Endometrial microvascular endothelial cells (primary cell): ENCODE data around the gene C1orf56. TPM values are rescaled to one million over a fixed set of nuclear protein-coding genes. Genes with fewer than 3 reads are reported as not detected.

Experiments used
- in situ Hi-C: cut with HindIII; loops from 2 replicates; pipeline ENCODE4 v1.10.0; 2017; ENCODE audit warnings: low sequenced_read_pairs, low pct_unique_long_range_greater_than_20kb; ENCODE audit errors: inconsistent ontology term
- total RNA-seq: library from RNA; depleted of rRNA; stranded (reverse); fragments of >200 nt; gene quantifications from one replicate; pipeline ENCODE4 v1.2.3, GENCODE V29; 2015; ENCODE audit errors: inconsistent ontology term

Gene C1orf56
- total RNA-seq, 1 donor from 2014 or later: 4.6 TPM

GRCh38 chr1:151012684-151013471 is 34.7 kb upstream of the C1orf56 start:
- in situ Hi-C loops: no loop called here

- in situ Hi-C loops: no loop called here
These were observed 34.0 kb upstream of the C1orf56 start for GRCh38 chr1:151013518-151013917.

- in situ Hi-C loops: no loop called here
These were observed 22.9 kb upstream of the C1orf56 start for GRCh38 chr1:151024540-151025146.

- in situ Hi-C loops: no loop called here
These were observed 21.1 kb upstream of the C1orf56 start for GRCh38 chr1:151026460-151026859.

- in situ Hi-C loops: no loop called here
These were observed 15.4 kb upstream of the C1orf56 start for GRCh38 chr1:151032164-151032563.

GRCh38 chr1:151035167-151035566 is 12.4 kb upstream of the C1orf56 start:
- in situ Hi-C loops: no loop called here

GRCh38 chr1:151036356-151036755 is 11.2 kb upstream of the C1orf56 start, which contains the start of gene BNIPL:
BNIPL (plus strand) TSS chr1:151036586; CDS start chr1:151036726, 140 bp downstream.
- in situ Hi-C loops: no loop called here

- in situ Hi-C loops: no loop called here
These were observed 10.5 kb upstream of the C1orf56 start for GRCh38 chr1:151037032-151037431.

GRCh38 chr1:151039521-151039920 is 8.0 kb upstream of the C1orf56 start:
- in situ Hi-C loops: no loop called here

GRCh38 chr1:151043163-151043562 is 4.4 kb upstream of the C1orf56 start:
- in situ Hi-C loops: no loop called here

GRCh38 chr1:151047925-151048644 is 534 bp downstream of the C1orf56 start:
- in situ Hi-C loops: no loop called here

GRCh38 chr1:151048645-151049032 is 1.1 kb downstream of the C1orf56 start:
- in situ Hi-C loops: no loop called here

- in situ Hi-C loops: no loop called here
These were observed 1.9 kb downstream of the C1orf56 start for GRCh38 chr1:151049458-151049857.

GRCh38 chr1:151050051-151050688 is 2.6 kb downstream of the C1orf56 start:
- in situ Hi-C loops: no loop called here

- in situ Hi-C loops: no loop called here
These were observed 3.9 kb downstream of the C1orf56 start for GRCh38 chr1:151051356-151052009.

GRCh38 chr1:151054971-151055547 is 7.5 kb downstream of the C1orf56 start:
- in situ Hi-C loops: no loop called here

GRCh38 chr1:151055581-151055980 is 8.0 kb downstream of the C1orf56 start:
- in situ Hi-C loops: no loop called here

- in situ Hi-C loops: no loop called here
These were observed 8.6 kb downstream of the C1orf56 start for GRCh38 chr1:151056149-151056548.

GRCh38 chr1:151058692-151059091 is 11.1 kb downstream of the C1orf56 start:
- in situ Hi-C loops: no loop called here
